Effector CD8-positive, alpha-beta T cell (primary cell): ENCODE data around the gene PPP1R15A.
"Not testable (repeated sequence)": the region's sequence is repeated elsewhere in the genome, so short reads cannot be mapped to it uniquely, and the experiment has no call there.

Experiments used
- DNase-seq: peaks from one replicate; lab custom pipeline; 2025; lab: John Stamatoyannopoulos, UW

The PPP1R15A gene

GRCh38 chr19:48859711-48860572 is 12.3 kb upstream of the PPP1R15A start:
- DNase-seq: no peak

DNA sequence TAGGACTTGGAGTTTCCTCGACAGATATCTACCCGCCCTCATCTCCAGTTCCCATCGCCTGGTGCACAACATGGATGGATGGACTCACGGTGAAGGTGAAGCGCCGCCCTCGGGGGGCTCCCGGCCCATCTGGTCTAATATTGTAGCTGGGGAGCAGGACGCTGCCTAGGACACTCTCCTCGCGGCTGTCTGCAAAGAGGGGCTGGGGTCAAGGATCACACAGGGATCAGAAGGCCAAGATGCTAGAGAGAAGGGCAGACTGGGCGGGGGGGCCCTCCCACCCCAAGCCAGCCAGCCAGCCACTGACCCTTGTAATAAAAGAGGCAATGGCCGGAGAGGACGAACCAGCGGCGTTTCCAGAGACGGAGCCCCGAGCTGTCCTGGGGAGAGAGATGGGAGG is 10.9 kb upstream of the PPP1R15A start:
- DNase-seq: no peak

- DNase-seq: no peak
These were observed 9.4 kb upstream of the PPP1R15A start for GRCh38 chr19:48862827-48863226.

DNA sequence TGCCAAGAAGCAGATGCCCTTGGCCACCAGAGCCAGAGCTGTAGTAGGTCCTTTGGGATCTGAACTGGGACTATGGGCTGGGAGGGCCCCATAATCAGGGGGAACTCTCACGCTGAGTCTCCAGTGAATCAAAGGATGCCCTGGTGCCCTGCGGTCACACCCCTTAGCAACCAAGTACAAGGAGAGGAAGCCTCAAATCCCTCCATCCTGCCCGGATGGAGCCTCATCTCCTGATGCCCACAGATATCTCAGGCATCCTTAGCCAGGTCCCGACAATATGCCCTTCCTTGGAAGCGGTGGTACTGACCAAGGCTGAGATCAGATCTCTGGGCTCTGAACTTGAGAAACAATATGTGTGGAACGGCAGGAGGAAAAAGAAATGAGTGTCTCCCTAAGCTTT is 5.5 kb upstream of the PPP1R15A start:
- DNase-seq: no peak

- no peak for DNase-seq
These were observed 5.0 kb upstream of the PPP1R15A start for GRCh38 chr19:48867123-48867745.

DNA sequence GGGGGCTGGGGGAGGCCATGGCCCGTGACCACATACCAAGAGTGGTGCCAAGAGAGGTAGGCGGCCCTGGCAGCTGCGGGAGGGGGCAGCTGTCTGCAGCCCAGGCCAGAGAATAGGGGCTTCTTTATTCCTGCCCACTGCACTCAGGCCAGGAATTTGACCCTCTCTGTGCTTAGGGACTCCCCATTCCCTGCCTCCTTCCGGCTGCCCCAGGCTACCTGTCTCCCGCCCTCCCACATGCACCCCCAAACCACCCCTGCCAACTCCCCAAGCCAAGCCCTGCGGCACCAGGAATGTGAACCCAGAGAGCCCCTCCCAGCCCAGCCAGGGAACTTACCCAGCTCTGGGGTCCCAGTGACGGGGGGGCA is 4.5 kb upstream of the PPP1R15A start:
- no peak for DNase-seq

DNA sequence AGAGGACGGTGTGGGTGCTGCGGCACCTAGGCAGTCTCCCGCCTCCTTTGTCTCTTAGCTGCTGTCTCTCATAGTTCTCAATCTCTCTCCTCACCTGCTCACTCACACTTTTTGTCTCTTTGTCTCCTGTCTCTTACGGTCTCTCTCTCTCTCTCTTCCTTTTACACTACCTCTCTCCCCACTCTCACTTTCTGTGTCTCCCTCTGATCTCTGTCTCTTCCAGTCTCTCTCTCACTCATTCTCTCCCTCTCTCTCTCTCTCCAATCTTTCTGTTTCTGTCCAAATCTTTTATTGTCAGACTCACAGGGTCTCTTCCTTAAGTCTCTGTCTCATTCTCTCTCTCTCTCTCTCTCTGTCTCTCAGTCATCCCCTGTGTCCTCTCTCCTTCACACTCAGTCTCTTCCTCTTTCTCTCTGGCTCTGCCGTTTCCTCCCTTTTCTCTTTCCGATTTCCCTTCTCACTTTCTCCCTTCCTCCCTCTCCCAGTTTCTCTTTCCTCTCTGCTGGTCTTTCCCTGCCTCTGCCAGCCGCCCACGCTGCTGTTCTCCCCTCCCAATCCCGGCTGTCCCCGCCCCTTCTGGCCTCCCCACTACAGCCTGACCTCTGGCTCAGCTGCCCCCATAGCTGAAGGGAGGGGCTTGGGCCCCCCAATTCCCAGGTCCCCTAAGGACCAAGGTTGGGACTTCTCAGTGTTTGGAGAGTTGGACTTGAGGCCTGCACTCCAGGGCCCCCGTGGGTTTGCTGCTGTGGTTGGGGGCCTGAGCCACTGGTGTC is 3.9 kb upstream of the PPP1R15A start, which contains the start of gene PLEKHA4:
PLEKHA4 (minus strand) TSS at position 504 of the 773 bp plus-strand sequence. CDS start 997 bp downstream, outside the sequence.
- DNase-seq: no peak

- DNase-seq: no peak
These were observed 2.2 kb upstream of the PPP1R15A start for GRCh38 chr19:48870048-48870447.

- not testable (repeated sequence) for DNase-seq
These were observed 595 bp upstream of the PPP1R15A start for GRCh38 chr19:48871471-48872181.

DNA sequence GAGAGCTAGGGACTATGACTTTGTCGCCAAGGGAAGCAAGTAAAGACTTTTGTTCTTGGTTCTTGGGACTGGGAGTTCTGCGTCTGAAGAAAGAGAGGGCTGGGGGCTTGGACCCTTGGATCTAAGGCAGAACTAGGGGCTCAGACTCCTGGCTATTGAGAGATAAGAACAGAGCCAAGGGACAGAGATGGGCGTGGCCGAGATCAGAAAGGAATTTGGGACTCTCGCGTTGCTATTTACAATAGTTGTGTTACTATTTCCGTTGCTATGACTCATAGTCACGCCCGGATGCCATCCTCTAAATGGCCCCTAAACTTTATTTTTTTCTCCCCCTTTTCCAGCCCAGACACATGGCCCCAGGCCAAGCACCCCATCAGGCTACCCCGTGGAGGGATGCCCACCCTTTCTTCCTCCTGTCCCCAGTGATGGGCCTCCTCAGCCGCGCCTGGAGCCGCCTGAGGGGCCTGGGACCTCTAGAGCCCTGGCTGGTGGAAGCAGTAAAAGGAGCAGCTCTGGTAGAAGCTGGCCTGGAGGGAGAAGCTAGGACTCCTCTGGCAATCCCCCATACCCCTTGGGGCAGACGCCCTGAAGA is 759 bp downstream of the PPP1R15A start:
- DNase-seq: peak; percentile 53

GRCh38 chr19:48873476-48874302 is 1.5 kb downstream of the PPP1R15A start:
- no peak for DNase-seq

- DNase-seq: peak; percentile 52
These were observed 2.3 kb downstream of the PPP1R15A start for GRCh38 chr19:48874303-48875135.

GRCh38 chr19:48876043-48876981 is 4.1 kb downstream of the PPP1R15A start:
- peak; percentile 31 for DNase-seq

DNA sequence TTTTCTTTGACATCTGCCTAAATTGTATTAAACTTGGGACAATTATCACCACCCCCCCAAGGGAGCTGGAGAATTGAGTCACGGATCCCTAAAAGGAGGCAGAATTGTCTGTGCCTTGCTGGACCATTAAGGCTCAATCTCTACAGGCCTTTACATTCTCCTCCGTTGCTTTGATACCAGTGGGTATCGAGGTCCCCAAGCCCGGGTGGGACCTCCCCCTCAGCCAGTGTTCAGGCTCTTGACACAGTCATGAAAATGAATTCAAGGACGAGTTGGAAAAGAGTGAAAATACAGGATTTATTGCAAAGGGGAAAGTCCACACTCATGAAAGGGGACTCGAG is 5.6 kb downstream of the PPP1R15A start:
- DNase-seq: no peak

GRCh38 chr19:48878196-48879024 is 6.2 kb downstream of the PPP1R15A start:
- no peak for DNase-seq

GRCh38 chr19:48879025-48879637 is 6.9 kb downstream of the PPP1R15A start:
- no peak for DNase-seq

- DNase-seq: not testable (repeated sequence)
These were observed 7.5 kb downstream of the PPP1R15A start for GRCh38 chr19:48879696-48880095.
